HepG2 (cell line): ENCODE measurements around the gene FBXL13. TPM values are rescaled to one million over a fixed set of nuclear protein-coding genes. Genes with fewer than 3 reads are reported as not detected.

Experiments used
- ATAC-seq: fragments of 200-7000 bp; cut with Tn5 transposase; 3 replicates; pipeline ENCODE4 v1.9.1; 2020; ENCODE audit warnings: mild to moderate bottlenecking, moderate library complexity
- BruUV-seq: library from RNA; stranded (reverse); fragments of 400-500 nt; replicated peaks from 2 replicates; lab custom pipeline; 2021; lab: Mats Ljungman, UMichigan
- CTCF ChIA-PET: fragments of 300-600 bp; formaldehyde crosslinking; extraction: SDS; loops from one replicate; lab custom pipeline; 2021; ENCODE audit warnings: low total read pairs, inconsistent platforms, low intra/inter-chr PET ratio; lab: Yijun Ruan, JAX
- POLR2A ChIA-PET: fragments of 350-600 bp; sonication (Branson Sonifier 250); formaldehyde crosslinking; loops from one replicate; lab custom pipeline; 2020; ENCODE audit warnings: antibody characterized with exemption, inconsistent platforms; lab: Yijun Ruan, JAX
- DNase-seq: peaks from one replicate; pipeline ENCODE4 v3.0.0-alpha.2; 2015; ENCODE audit warnings: low spot score
- FAIRE-seq: peaks from 3 replicates; lab custom pipeline; 2011; peaks lifted over from hg19 to GRCh38; lab: Jason Lieb, UNC
- H2AFZ ChIP-seq: one replicate; pipeline ENCODE4 v1.6.1; 2011; ENCODE audit warnings: low read length, inconsistent platforms
- H3K27ac ChIP-seq: fragments of 300-600 bp; 3 replicates; pipeline ENCODE4 v1.8.0; 2011; ENCODE audit warnings: mixed run types, mild to moderate bottlenecking, mixed read lengths, low read length, inconsistent platforms; ENCODE audit not compliant: insufficient read depth; ENCODE audit errors: extremely low read length
- H3K27me3 ChIP-seq, 2 experiments: fragments of 200-600 bp in 1 of 2; 2 replicates in 1 of 2; 3 replicates in 1 of 2; pipeline versions ENCODE4 v1.6.0 to v1.8.0; 2011; ENCODE audit warnings: low read length in 2 of 2, mild to moderate bottlenecking in 2 of 2, moderate library complexity in 2 of 2, inconsistent platforms in 1 of 2; ENCODE audit not compliant: insufficient read depth in 2 of 2, control insufficient read depth in 1 of 2
- H3K36me3 ChIP-seq, 2 experiments: fragments of 200-600 bp in 1 of 2; replicated peaks in 1 of 2; 2 replicates in 1 of 2; 3 replicates in 1 of 2; pipeline versions ENCODE4 v1.5.1 to v1.8.0; 2011; ENCODE audit warnings: low read length in 2 of 2, inconsistent platforms in 1 of 2; ENCODE audit not compliant: insufficient read depth in 2 of 2, control insufficient read depth in 1 of 2
- H3K4me1 ChIP-seq: 2 replicates; pipeline ENCODE4 v1.5.1; 2012; ENCODE audit warnings: low read length, inconsistent platforms; ENCODE audit not compliant: insufficient read depth
- H3K4me2 ChIP-seq: 2 replicates; pipeline ENCODE4 v1.6.0; 2011; ENCODE audit warnings: low read depth, low read length, inconsistent platforms
- H3K4me3 ChIP-seq, 3 experiments: fragments of 200-600 bp in 1 of 3; sonication (generic), shearing (Covaris generic) in 1 of 3; replicated peaks in 1 of 3; 2 replicates each; pipeline ENCODE4 v1.5.1; 2011 to 2016; ENCODE audit warnings: low read length in 3 of 3, inconsistent platforms in 2 of 3, low read depth in 2 of 3, mild to moderate bottlenecking in 2 of 3, control low read depth in 1 of 3, mixed read lengths in 1 of 3; ENCODE audit not compliant: insufficient read depth in 1 of 3
- H3K79me2 ChIP-seq: one replicate; pipeline ENCODE4 v1.6.1; 2011; ENCODE audit warnings: low read length, inconsistent platforms; ENCODE audit not compliant: insufficient read depth
- H3K9ac ChIP-seq: 2 replicates; pipeline ENCODE4 v1.6.0; 2011; ENCODE audit warnings: mild to moderate bottlenecking, low read depth, low read length, inconsistent platforms; ENCODE audit not compliant: insufficient read depth
- H3K9me3 ChIP-seq: 2 replicates; pipeline ENCODE4 v1.5.1; 2012; ENCODE audit warnings: mild to moderate bottlenecking, low read length
- H4K20me1 ChIP-seq: 2 replicates; pipeline ENCODE4 v1.6.0; 2011; ENCODE audit warnings: inconsistent platforms, mild to moderate bottlenecking, low read length, moderate library complexity; ENCODE audit not compliant: insufficient read depth
- CAMTA2 ChIP-seq: sonication (generic); formaldehyde crosslinking; IDR thresholded peaks from 2 replicates; pipeline ENCODE4 v1.4.0; 2020; ENCODE audit warnings: mild to moderate bottlenecking, missing genetic modification reagents, borderline replicate concordance
- CHD2 ChIP-seq: IDR thresholded peaks from 2 replicates; pipeline ENCODE4 v1.6.1; 2011; ENCODE audit warnings: low read depth, low read length, improper control_type of control experiment
- CREB1 ChIP-seq, 2 experiments: fragments of 450-650 bp in 1 of 2; IDR thresholded peaks; 2 replicates each; pipeline ENCODE4 v1.6.1; 2016 to 2017; ENCODE audit warnings: control low read depth in 1 of 2, mild to moderate bottlenecking in 1 of 2, missing compliant biosample characterization in 1 of 2, missing genetic modification characterization in 1 of 2
- CTCF ChIP-seq: sonication (generic); formaldehyde crosslinking; IDR thresholded peaks from 2 replicates; pipeline ENCODE4 v1.5.0; 2020; ENCODE audit warnings: mild to moderate bottlenecking, missing genetic modification reagents, moderate library complexity
- MXD4 ChIP-seq: IDR thresholded peaks from 2 replicates; pipeline ENCODE4 v1.6.1; 2016; ENCODE audit warnings: mild to moderate bottlenecking, missing biosample characterization, missing genetic modification reagents
- NR2F1 ChIP-seq, 2 experiments: fragments of 450-650 bp in 1 of 2; formaldehyde crosslinking in 1 of 2; IDR thresholded peaks; 2 replicates each; pipeline versions ENCODE4 v1.5.0 to v1.6.1; 2016 to 2020; ENCODE audit warnings: mild to moderate bottlenecking in 1 of 2, missing compliant biosample characterization in 1 of 2, missing genetic modification reagents in 1 of 2, moderate library complexity in 1 of 2
- RARA ChIP-seq: IDR thresholded peaks from 2 replicates; pipeline ENCODE4 v1.6.1; 2016; ENCODE audit warnings: missing genetic modification reagents, missing compliant biosample characterization
- RARG ChIP-seq: sonication (generic); formaldehyde crosslinking; IDR thresholded peaks from 2 replicates; pipeline ENCODE4 v1.4.0; 2020; ENCODE audit warnings: low read depth, mild to moderate bottlenecking, missing genetic modification reagents
- SETDB1 ChIP-seq: sonication (generic); formaldehyde crosslinking; IDR thresholded peaks from 2 replicates; pipeline ENCODE4 v1.5.1; 2020; ENCODE audit warnings: missing genetic modification reagents, mild to moderate bottlenecking, borderline replicate concordance
- ZNF24 ChIP-seq: fragments of 450-650 bp; IDR thresholded peaks from 2 replicates; pipeline ENCODE4 v1.6.1; 2017; ENCODE audit warnings: antibody characterized with exemption, mild to moderate bottlenecking
- ZNF562 ChIP-seq: sonication (generic); formaldehyde crosslinking; IDR thresholded peaks from 2 replicates; pipeline ENCODE4 v1.8.0; 2022; ENCODE audit warnings: missing genetic modification reagents, borderline replicate concordance
- ZNF598 ChIP-seq: sonication (generic); formaldehyde crosslinking; IDR thresholded peaks from 2 replicates; pipeline ENCODE4 v1.5.1; 2020; ENCODE audit warnings: mild to moderate bottlenecking, missing genetic modification reagents, borderline replicate concordance
- ZNF7 ChIP-seq: IDR thresholded peaks from 2 replicates; pipeline ENCODE4 v1.6.1; 2016; ENCODE audit warnings: missing biosample characterization, missing genetic modification reagents
- ZNF839 ChIP-seq: sonication (generic); formaldehyde crosslinking; IDR thresholded peaks from 2 replicates; pipeline ENCODE4 v1.4.0; 2020; ENCODE audit warnings: missing genetic modification reagents, mild to moderate bottlenecking, borderline replicate concordance
- whole genome bisulfite sequencing: methylation state at CpG from one replicate; pipeline ENCODE4 v1.1.6; 2017; ENCODE audit warnings: low lambda C conversion rate; 5-methylcytosine and 5-hydroxymethylcytosine counted together
- in situ Hi-C: cut with HindIII; loops from 2 replicates; pipeline ENCODE4 v1.10.0; 2017; ENCODE audit warnings: low pct_unique_long_range_greater_than_20kb; ENCODE audit not compliant: extremely low pct_ligation_motif_present
- intact Hi-C: fragments of 100-400 bp; cut with micrococcal nuclease; formaldehyde crosslinking; loops from one replicate; pipeline ENCODE4 v1.10.0; 2022; ENCODE audit not compliant: unreplicated experiment
- polyA plus RNA-seq, 8 experiments: library from polyadenylated mRNA; depleted of rRNA in 3 of 8; stranded (reverse) in 7 of 8; unstranded in 1 of 8; fragments of >200 nt; fragmentation: Illumina TruSeq in 4 of 8; extraction: Trizol in 4 of 8; gene quantifications; 2 replicates each; pipeline versions ENCODE4 v1.2.1 to v1.2.3, GENCODE V29; 2011 to 2016; ENCODE audit warnings: low read depth in 4 of 8, missing spikeins in 1 of 8, mixed read lengths in 1 of 8; ENCODE audit not compliant: insufficient read depth in 1 of 8
- total RNA-seq, 5 experiments: library from RNA; depleted of rRNA; stranded (reverse); fragments of >200 nt; fragmentation: Illumina TruSeq; extraction: Trizol; gene quantifications; 2 replicates each; pipeline ENCODE4 v1.2.3, GENCODE V29; 2016; ENCODE audit warnings: low read depth in 1 of 5
- TF ChIP-seq, protein P1 (sequence below): sonication (generic); formaldehyde crosslinking; IDR thresholded peaks from 2 replicates; pipeline ENCODE4 v1.5.1; 2020; ENCODE audit warnings: missing genetic modification reagents, mild to moderate bottlenecking, borderline replicate concordance
- TF ChIP-seq, protein P2 (sequence below): sonication (generic); formaldehyde crosslinking; IDR thresholded peaks from 2 replicates; pipeline ENCODE4 v1.5.1; 2020; ENCODE audit warnings: mild to moderate bottlenecking, moderate library complexity, missing genetic modification reagents
- TF ChIP-seq, protein P3 (sequence below): sonication (generic); formaldehyde crosslinking; IDR thresholded peaks from 2 replicates; pipeline ENCODE4 v1.4.0; 2020; ENCODE audit warnings: missing genetic modification reagents, mild to moderate bottlenecking, borderline replicate concordance

FBXL13 gene
- total and polyA plus RNA-seq, 2 of the 13 experiments (the other 11 are each of a cell fraction or from before 2014, with no cell fraction given): 0.24 to 0.77 TPM

GRCh38 chr7:103071000-103071399 lies 3.6 kb downstream of the FBXL13 start:
- Histone ChIP-seq H3K9me3 (no peaks in the 10 kb centered on the region), H3K4me2 (no peak overlapping the region), H3K27me3 (no peaks in the 10 kb centered on the region; a peak in 1 of 5 replicates), H3K9ac (no peak overlapping the region), H3K27ac (no peak overlapping the region), H3K36me3 (no peaks in the 10 kb centered on the region), H3K4me1 (peaks cover 10% of the 10 kb centered on the region), H3K4me3 (no peak overlapping the region), H2AFZ (no peak overlapping the region), H4K20me1 (no peaks in the 10 kb centered on the region), H3K79me2 (peaks cover 5% of the 10 kb centered on the region)
- BruUV-seq: no TSS peak
- ATAC-seq (no peak), FAIRE-seq (no peak), DNase-seq (no peak)
- intact Hi-C loops (no loop called here), in situ Hi-C loops (loop anchor here (25.0 kb wide), 1 partner anchor 309 kb away; no protein-coding TSS in a partner anchor)
- CTCF ChIA-PET: no interaction called here
- WGBS: 66% methylated on average over 2 of the region's 2 CpGs
- POLR2A ChIA-PET: no interaction called here
- TF ChIP-seq CHD2 (no peak), ZNF7 (no peak), MXD4 (no peak), RARG (CRISPR knock-in tag) (no peak), RARA (CRISPR knock-in tag) (no peak), SETDB1 (CRISPR knock-in tag) (no peak), CREB1 (IDR thresholded peaks at IDR 0.05) (no peak), CREB1 (CRISPR knock-in tag; IDR thresholded peaks at IDR 0.05) (no peak), ZNF839 (CRISPR knock-in tag) (no peak), ZNF562 (CRISPR knock-in tag) (no peak), NR2F1 (CRISPR knock-in tag; IDR thresholded peaks at IDR 0.05) (no peak), ZNF24 (no peak), CAMTA2 (CRISPR knock-in tag) (no peak), ZNF598 (CRISPR knock-in tag) (no peak), CTCF (CRISPR knock-in tag) (no peak)
- TF ChIP-seq, protein P1, sequence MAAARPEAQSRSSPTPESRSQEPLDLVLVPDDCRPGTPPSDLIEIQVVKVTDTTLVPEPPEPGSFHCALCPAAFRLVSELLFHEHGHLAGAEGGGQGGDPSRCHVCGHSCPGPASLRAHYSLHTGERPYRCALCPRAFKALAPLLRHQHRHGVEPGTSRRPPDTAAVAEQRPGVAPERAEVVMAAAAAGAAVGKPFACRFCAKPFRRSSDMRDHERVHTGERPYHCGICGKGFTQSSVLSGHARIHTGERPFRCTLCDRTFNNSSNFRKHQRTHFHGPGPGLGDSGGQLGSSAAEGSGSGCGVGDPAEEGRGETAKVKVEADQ (CRISPR knock-in tag): no peak
- TF ChIP-seq, protein P2, sequence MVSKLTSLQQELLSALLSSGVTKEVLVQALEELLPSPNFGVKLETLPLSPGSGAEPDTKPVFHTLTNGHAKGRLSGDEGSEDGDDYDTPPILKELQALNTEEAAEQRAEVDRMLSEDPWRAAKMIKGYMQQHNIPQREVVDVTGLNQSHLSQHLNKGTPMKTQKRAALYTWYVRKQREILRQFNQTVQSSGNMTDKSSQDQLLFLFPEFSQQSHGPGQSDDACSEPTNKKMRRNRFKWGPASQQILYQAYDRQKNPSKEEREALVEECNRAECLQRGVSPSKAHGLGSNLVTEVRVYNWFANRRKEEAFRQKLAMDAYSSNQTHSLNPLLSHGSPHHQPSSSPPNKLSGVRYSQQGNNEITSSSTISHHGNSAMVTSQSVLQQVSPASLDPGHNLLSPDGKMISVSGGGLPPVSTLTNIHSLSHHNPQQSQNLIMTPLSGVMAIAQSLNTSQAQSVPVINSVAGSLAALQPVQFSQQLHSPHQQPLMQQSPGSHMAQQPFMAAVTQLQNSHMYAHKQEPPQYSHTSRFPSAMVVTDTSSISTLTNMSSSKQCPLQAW (CRISPR knock-in tag): no peak
- TF ChIP-seq, protein P3, sequence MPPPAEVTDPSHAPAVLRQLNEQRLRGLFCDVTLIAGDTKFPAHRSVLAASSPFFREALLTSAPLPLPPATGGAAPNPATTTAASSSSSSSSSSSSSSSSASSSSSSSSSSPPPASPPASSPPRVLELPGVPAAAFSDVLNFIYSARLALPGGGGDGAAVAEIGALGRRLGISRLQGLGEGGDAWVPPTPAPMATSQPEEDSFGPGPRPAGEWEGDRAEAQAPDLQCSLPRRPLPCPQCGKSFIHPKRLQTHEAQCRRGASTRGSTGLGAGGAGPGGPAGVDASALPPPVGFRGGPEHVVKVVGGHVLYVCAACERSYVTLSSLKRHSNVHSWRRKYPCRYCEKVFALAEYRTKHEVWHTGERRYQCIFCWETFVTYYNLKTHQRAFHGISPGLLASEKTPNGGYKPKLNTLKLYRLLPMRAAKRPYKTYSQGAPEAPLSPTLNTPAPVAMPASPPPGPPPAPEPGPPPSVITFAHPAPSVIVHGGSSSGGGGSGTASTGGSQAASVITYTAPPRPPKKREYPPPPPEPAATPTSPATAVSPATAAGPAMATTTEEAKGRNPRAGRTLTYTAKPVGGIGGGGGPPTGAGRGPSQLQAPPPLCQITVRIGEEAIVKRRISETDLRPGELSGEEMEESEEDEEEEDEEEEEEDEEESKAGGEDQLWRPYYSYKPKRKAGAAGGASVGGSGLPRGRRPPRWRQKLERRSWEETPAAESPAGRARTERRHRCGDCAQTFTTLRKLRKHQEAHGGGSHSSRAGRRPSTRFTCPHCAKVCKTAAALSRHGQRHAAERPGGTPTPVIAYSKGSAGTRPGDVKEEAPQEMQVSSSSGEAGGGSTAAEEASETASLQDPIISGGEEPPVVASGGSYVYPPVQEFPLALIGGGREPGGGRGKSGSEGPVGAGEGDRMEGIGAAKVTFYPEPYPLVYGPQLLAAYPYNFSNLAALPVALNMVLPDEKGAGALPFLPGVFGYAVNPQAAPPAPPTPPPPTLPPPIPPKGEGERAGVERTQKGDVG (CRISPR knock-in tag): no peak
